Peyer's patch (tissue), 4 donors: ENCODE results near the gene TFPI. TPM values are rescaled to one million over a fixed set of nuclear protein-coding genes. Genes with fewer than 3 reads are reported as not detected.
A peak's percentile ranks its signal among the peaks of the same experiment; 100 is the strongest.
"Not testable (repeated sequence)": the region's sequence is repeated elsewhere in the genome, so short reads cannot be mapped to it uniquely, and the experiment has no call there.

Experiments
- DNase-seq, 3 donors: peaks; one replicate each; pipeline ENCODE4 v3.0.0-alpha.2; 2017 to 2019
- H3K27ac ChIP-seq, 4 donors: fragments of 200-600 bp; sonication (generic); one replicate each; pipeline ENCODE4 v1.5.1; 2016 to 2019
- H3K27me3 ChIP-seq, 2 donors: fragments of 200-600 bp; sonication (generic); one replicate each; pipeline ENCODE4 v1.5.1; 2019
- H3K36me3 ChIP-seq, 3 donors: fragments of 200-600 bp; sonication (generic); one replicate each; pipeline ENCODE4 v1.5.1; 2016 to 2019
- H3K4me1 ChIP-seq, 4 donors: fragments of 200-600 bp; sonication (generic); one replicate each; pipeline ENCODE4 v1.5.1; 2016 to 2019
- H3K4me3 ChIP-seq, 4 donors: fragments of 200-600 bp; sonication (generic); 1 replicate in 3 of 4; 2 replicates in 1 of 4; pipeline ENCODE4 v1.5.1; 2016 to 2019; ENCODE audit warnings: mild to moderate bottlenecking in 1 of 4
- H3K9me3 ChIP-seq, 4 donors: fragments of 200-600 bp; sonication (generic); one replicate each; pipeline ENCODE4 v1.5.1; 2016 to 2019; ENCODE audit warnings: mild to moderate bottlenecking in 1 of 4
- POLR2A ChIP-seq, 2 donors: fragments of 450-650 bp; IDR thresholded peaks; one replicate each; pipeline ENCODE4 v1.5.1; 2017; ENCODE audit warnings: antibody characterized with exemption in 2 of 2, mild to moderate bottlenecking in 2 of 2, moderate library complexity in 2 of 2
- total RNA-seq, 4 donors: library from RNA; depleted of rRNA; stranded (reverse); fragments of >200 nt; gene quantifications; one replicate each; pipeline ENCODE4 v1.1.0, GENCODE V29; 2016
- TF ChIP-seq, protein P1 (sequence below), 6 experiments: fragments of 450-650 bp in 4 of 6; fragments of 200-600 bp in 2 of 6; sonication (generic) in 1 of 6; IDR thresholded peaks; one replicate each; pipeline ENCODE4 v1.5.1; 2017 to 2019; ENCODE audit warnings: antibody characterized with exemption in 6 of 6, mild to moderate bottlenecking in 3 of 6, moderate library complexity in 1 of 6

Gene TFPI
- total RNA-seq, 4 donors from 2014 or later = 69.9 to 91.4 (median 75.8) TPM

DNA sequence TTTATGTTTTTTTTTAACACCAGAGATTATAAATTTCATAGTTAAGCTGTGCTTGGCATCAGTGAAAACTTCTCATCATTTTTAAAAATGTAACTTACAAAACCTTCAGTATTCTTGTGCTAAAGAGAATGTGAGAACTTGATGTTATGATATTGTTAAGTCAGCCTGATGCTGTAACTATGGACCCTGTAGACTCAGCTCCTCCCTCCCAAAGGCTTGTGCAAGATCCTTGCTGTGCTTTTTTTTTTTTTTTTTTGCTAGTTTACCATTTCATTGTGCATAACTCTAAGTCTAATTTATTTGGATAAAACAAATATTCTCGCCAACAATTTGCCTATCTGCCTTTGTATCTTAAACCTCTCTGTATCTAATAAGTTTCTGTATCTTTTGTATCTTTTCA is 12.9 kb upstream of the TFPI start:
- no peak for DNase-seq
- H3K27me3 ChIP-seq = no peaks in the 10 kb centered on the region
- no peak for TF ChIP-seq POLR2A (IDR thresholded peaks at IDR 0.05)

DNA sequence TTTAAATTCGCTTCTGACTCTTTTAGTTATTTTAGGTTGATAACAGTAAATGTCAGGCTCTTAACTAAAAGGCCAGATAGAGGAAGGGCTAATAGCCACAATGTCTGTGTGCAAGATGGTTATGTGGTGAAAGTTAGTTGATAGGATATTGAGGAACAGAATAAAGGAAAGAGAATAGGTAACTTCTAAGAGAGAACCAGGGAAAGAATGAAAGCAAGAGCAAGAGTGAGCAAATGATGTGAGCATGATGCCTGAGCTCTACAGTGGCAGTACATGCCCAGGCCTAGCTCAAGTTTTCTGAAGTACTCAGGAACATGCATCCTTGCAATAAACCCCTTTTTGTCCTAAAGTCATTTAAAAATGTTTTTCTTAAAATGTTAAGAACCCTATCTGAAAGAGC is 12.5 kb upstream of the TFPI start:
- H3K27me3 ChIP-seq = no peaks in the 10 kb centered on the region
- DNase-seq = no peak
- H3K9me3 ChIP-seq = no peaks in the 10 kb centered on the region
- no peaks in the 10 kb centered on the region for H3K4me1 ChIP-seq
- no peak for TF ChIP-seq POLR2A (IDR thresholded peaks at IDR 0.05)
- TF ChIP-seq, protein P1, sequence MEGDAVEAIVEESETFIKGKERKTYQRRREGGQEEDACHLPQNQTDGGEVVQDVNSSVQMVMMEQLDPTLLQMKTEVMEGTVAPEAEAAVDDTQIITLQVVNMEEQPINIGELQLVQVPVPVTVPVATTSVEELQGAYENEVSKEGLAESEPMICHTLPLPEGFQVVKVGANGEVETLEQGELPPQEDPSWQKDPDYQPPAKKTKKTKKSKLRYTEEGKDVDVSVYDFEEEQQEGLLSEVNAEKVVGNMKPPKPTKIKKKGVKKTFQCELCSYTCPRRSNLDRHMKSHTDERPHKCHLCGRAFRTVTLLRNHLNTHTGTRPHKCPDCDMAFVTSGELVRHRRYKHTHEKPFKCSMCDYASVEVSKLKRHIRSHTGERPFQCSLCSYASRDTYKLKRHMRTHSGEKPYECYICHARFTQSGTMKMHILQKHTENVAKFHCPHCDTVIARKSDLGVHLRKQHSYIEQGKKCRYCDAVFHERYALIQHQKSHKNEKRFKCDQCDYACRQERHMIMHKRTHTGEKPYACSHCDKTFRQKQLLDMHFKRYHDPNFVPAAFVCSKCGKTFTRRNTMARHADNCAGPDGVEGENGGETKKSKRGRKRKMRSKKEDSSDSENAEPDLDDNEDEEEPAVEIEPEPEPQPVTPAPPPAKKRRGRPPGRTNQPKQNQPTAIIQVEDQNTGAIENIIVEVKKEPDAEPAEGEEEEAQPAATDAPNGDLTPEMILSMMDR (IDR thresholded peaks at IDR 0.05) = no peak
- no peak overlapping the region for H3K27ac ChIP-seq
- H3K36me3 ChIP-seq = no peaks in the 10 kb centered on the region
- H3K4me3 ChIP-seq = no peak overlapping the region

More for the DNA sequence above, 12.9 kb upstream of the TFPI start:
- Histone ChIP-seq H3K4me1 (no peaks in the 10 kb centered on the region), H3K4me3 (no peak overlapping the region), H3K36me3 (no peaks in the 10 kb centered on the region), H3K27ac (no peak overlapping the region), H3K9me3 (no peaks in the 10 kb centered on the region)

- Histone ChIP-seq H3K27ac (no peak overlapping the region), H3K9me3 (no peaks in the 10 kb centered on the region), H3K4me1 (no peaks in the 10 kb centered on the region), H3K4me3 (no peak overlapping the region), H3K27me3 (no peaks in the 10 kb centered on the region), H3K36me3 (no peaks in the 10 kb centered on the region)
- no peak for TF ChIP-seq POLR2A (IDR thresholded peaks at IDR 0.05)
- TF ChIP-seq, protein P1 (IDR thresholded peaks at IDR 0.05) = no peak
- DNase-seq = no peak
Measured at GRCh38 chr2:187566266-187566665, 12.0 kb upstream of the TFPI start.

DNA sequence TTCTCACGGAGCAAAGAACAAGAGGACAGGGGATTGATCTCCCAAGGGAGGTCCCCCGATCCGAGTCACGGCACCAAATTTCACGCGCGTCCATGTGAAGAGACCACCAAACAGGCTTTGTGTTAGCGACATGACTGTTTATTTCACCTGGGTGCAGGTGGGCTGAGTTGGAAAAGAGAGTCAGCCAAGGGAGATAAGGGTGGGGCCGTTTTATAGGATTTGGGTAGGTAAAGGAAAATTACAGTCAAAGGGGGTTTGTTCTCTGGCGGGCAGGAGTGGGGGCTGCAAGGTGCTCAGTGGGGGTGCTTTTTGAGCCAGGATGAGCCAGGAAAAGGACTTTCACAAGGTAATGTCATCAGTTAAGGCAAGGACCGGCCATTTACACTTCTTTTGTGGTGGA is 11.4 kb upstream of the TFPI start:
- H3K9me3 ChIP-seq, DNase-seq, H3K4me3 ChIP-seq: not testable (repeated sequence)

GRCh38 chr2:187556493-187556892 is 2.3 kb upstream of the TFPI start:
- not testable (repeated sequence) for H3K27me3 ChIP-seq, H3K27ac ChIP-seq, H3K4me3 ChIP-seq, H3K36me3 ChIP-seq, H3K4me1 ChIP-seq, H3K9me3 ChIP-seq, DNase-seq

More for the DNA sequence above, 11.4 kb upstream of the TFPI start:
- H3K27ac ChIP-seq, H3K4me1 ChIP-seq, H3K36me3 ChIP-seq, H3K27me3 ChIP-seq: not testable (repeated sequence)

DNA sequence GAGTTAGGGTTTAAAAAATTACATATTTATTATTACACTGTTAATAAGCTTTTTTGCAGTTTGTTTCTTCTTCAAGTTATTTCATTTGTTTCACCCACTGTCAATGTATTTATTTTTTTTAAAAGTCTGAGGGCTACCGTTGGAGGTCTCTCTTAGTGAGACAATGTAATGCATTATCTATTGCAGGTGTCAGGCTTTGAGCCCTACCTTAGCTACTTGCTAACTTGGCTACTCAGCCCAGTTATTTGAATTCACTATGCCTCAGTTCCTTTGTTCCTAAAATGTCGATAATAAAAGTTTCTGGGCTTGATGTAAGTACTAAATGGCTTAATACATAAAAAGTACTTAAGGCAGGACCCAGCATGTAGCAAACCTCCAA is 458 bp upstream of the TFPI start:
- H3K27me3 ChIP-seq = no peaks in the 10 kb centered on the region
- peak overlapping the region in 2 of 4 donors; percentile 44 to 69 for H3K27ac ChIP-seq
- TF ChIP-seq, protein P1 (IDR thresholded peaks at IDR 0.05) = no peak
- TF ChIP-seq POLR2A (IDR thresholded peaks at IDR 0.05) = no peak
- peak overlapping the region in 2 of 4 donors; percentile 53 to 60 for H3K4me3 ChIP-seq
- H3K4me1 ChIP-seq = peaks cover 0 to 4% (median 0%) of the 10 kb centered on the region in 4 donors
- no peaks in the 10 kb centered on the region for H3K36me3 ChIP-seq
- H3K9me3 ChIP-seq = no peaks in the 10 kb centered on the region
- no peak for DNase-seq

- H3K9me3 ChIP-seq = no peaks in the 10 kb centered on the region
- no peaks in the 10 kb centered on the region for H3K27me3 ChIP-seq
- peak overlapping the region in 3 of 4 donors; percentile 25 to 60 (median 53) for H3K4me3 ChIP-seq
- DNase-seq = no peak
- H3K4me1 ChIP-seq = peaks cover 0 to 5% (median 0%) of the 10 kb centered on the region in 4 donors
- H3K36me3 ChIP-seq = no peaks in the 10 kb centered on the region
- peak overlapping the region in 3 of 4 donors; percentile 44 to 69 (median 68) for H3K27ac ChIP-seq
- TF ChIP-seq, protein P1 (IDR thresholded peaks at IDR 0.05) = no peak
- TF ChIP-seq POLR2A (IDR thresholded peaks at IDR 0.05) = no peak
Measured at GRCh38 chr2:187552828-187553681, 1.2 kb downstream of the TFPI start.
